HG02884 (cell line): Measurements from ENCODE around the gene CFAP300.

Source experiments
- ATAC-seq: cut with Tn5 transposase; IDR thresholded peaks from one replicate; pipeline ENCODE4 v1.9.1; 2021; ENCODE audit warnings: mild to moderate bottlenecking, moderate library complexity; ENCODE audit not compliant: unreplicated experiment

The CFAP300 gene

GRCh38 chr11:102047305-102047924, at the start of gene CFAP300:
Gene CFAP300, plus strand, starts transcription at chr11:102047437. Its CDS starts 34 bp downstream, at chr11:102047471.
- ATAC-seq: no peak

GRCh38 chr11:102001657-102002338, 45.4 kb upstream of the CFAP300 start:
- no peak for ATAC-seq

GRCh38 chr11:102004220-102004619, 43.0 kb upstream of the CFAP300 start:
- no peak for ATAC-seq

- no peak for ATAC-seq
Measured at GRCh38 chr11:102005306-102005705, 41.9 kb upstream of the CFAP300 start.

GRCh38 chr11:102006835-102007566, 40.2 kb upstream of the CFAP300 start:
- ATAC-seq: no peak

- ATAC-seq: peak; percentile 86
Measured at GRCh38 chr11:102007567-102008437, 39.4 kb upstream of the CFAP300 start.

- ATAC-seq: no peak
Measured at GRCh38 chr11:102010776-102011494, 36.3 kb upstream of the CFAP300 start.

- no peak for ATAC-seq
Measured at GRCh38 chr11:102012946-102013345, 34.3 kb upstream of the CFAP300 start.

GRCh38 chr11:102014756-102015155, 32.5 kb upstream of the CFAP300 start:
- no peak for ATAC-seq

- ATAC-seq: no peak
Measured at GRCh38 chr11:102017026-102017425, 30.2 kb upstream of the CFAP300 start.

- ATAC-seq: no peak
Measured at GRCh38 chr11:102026217-102026616, 21.0 kb upstream of the CFAP300 start.

- ATAC-seq: no peak
Measured at GRCh38 chr11:102026959-102027358, 20.3 kb upstream of the CFAP300 start.

GRCh38 chr11:102036757-102037156, 10.5 kb upstream of the CFAP300 start:
- no peak for ATAC-seq

- ATAC-seq: no peak
Measured at GRCh38 chr11:102046841-102047240, 396 bp upstream of the CFAP300 start.

GRCh38 chr11:102050927-102051575, 3.8 kb downstream of the CFAP300 start:
- no peak for ATAC-seq

- no peak for ATAC-seq
Measured at GRCh38 chr11:102061276-102061675, 14.0 kb downstream of the CFAP300 start.

GRCh38 chr11:102062106-102062505, 14.9 kb downstream of the CFAP300 start:
- no peak for ATAC-seq

- ATAC-seq: no peak
Measured at GRCh38 chr11:102064316-102064715, 17.1 kb downstream of the CFAP300 start.

- ATAC-seq: no peak
Measured at GRCh38 chr11:102070766-102071165, 23.5 kb downstream of the CFAP300 start.
